ENCODE results near the gene MAL.
A peak's percentile ranks its signal among the peaks of the same experiment; 100 is the strongest.

MAL gene

GRCh38 chr2:95076705-95077529, 51.4 kb downstream of the MAL start:
- peak; percentile 67 for TF ChIP-seq CTCF (conservative IDR thresholded peaks at IDR 0.05; ENCODE audit: control insufficient read depth, insufficient read depth, low read depth, low read length)
- H3K4me3 ChIP-seq (ENCODE audit: control insufficient read depth, low read depth, low read length) = peak overlapping the region; percentile 36
- DNase-seq (ENCODE audit: low read depth) = peak; percentile 43

GRCh38 chr2:95077530-95077825, 52.0 kb downstream of the MAL start:
- TF ChIP-seq CTCF (conservative IDR thresholded peaks at IDR 0.05; ENCODE audit: control insufficient read depth, insufficient read depth, low read depth, low read length) = no peak
- no peak overlapping the region for H3K4me3 ChIP-seq (ENCODE audit: control insufficient read depth, low read depth, low read length)
- DNase-seq (ENCODE audit: low read depth) = no peak

GRCh38 chr2:95077861-95078603, 52.5 kb downstream of the MAL start:
- DNase-seq (ENCODE audit: low read depth) = no peak
- H3K4me3 ChIP-seq (ENCODE audit: control insufficient read depth, low read depth, low read length) = no peak overlapping the region
- no peak for TF ChIP-seq CTCF (conservative IDR thresholded peaks at IDR 0.05; ENCODE audit: control insufficient read depth, insufficient read depth, low read depth, low read length)

- no peak overlapping the region for H3K4me3 ChIP-seq (ENCODE audit: control insufficient read depth, low read depth, low read length)
- peak; percentile 62 for DNase-seq (ENCODE audit: low read depth)
- no peak for TF ChIP-seq CTCF (conservative IDR thresholded peaks at IDR 0.05; ENCODE audit: control insufficient read depth, insufficient read depth, low read depth, low read length)
Observed at GRCh38 chr2:95079199-95079683, 53.7 kb downstream of the MAL start.

DNA sequence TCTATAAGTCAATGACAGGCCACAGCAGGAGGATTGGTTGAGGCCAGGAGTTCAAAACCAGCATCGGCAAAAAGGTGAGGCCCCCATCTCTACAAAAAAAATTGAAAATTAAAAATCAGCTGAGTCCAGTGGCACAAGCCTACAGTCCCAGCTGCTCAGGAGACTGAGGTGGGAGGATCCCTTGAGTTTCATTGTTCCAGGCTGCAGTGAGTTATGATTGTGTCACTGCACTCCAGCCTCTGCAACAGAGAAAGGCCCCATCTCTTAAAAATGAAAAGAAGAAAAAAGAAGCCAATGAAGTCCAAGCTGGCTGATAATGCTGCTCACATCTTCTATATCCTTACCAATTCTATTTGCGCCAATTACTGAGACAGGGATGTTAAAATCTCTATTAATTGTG, 57.0 kb downstream of the MAL start:
- H3K4me3 ChIP-seq (ENCODE audit: control insufficient read depth, low read depth, low read length) = no peak overlapping the region
- TF ChIP-seq CTCF (conservative IDR thresholded peaks at IDR 0.05; ENCODE audit: control insufficient read depth, insufficient read depth, low read depth, low read length) = no peak
- DNase-seq (ENCODE audit: low read depth) = no peak

DNA sequence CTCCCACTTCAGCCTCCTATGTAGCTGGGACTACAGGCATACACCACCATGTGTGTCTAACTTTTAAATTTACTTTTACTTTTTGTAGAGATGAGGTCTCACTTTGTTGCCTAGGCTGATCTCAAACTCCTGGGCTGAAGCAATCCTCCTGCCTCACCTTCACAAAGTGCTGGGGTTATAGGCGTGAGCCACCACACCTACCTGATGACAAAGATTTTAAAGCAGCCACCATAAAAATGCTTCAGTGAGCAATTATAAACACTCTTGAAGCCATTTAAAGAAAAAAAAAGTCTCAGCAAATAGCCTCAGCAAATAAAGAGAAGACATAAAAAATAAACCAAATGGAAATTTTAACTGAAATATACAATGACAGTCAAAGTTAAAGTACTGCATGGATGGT, 60.5 kb downstream of the MAL start:
- no peak for TF ChIP-seq CTCF (conservative IDR thresholded peaks at IDR 0.05; ENCODE audit: control insufficient read depth, insufficient read depth, low read depth, low read length)
- DNase-seq (ENCODE audit: low read depth) = no peak
- H3K4me3 ChIP-seq (ENCODE audit: control insufficient read depth, low read depth, low read length) = no peak overlapping the region

All from fibroblast of mammary gland (primary cell).